Measurements from ENCODE around the gene PHF24.

PHF24 gene

DNA sequence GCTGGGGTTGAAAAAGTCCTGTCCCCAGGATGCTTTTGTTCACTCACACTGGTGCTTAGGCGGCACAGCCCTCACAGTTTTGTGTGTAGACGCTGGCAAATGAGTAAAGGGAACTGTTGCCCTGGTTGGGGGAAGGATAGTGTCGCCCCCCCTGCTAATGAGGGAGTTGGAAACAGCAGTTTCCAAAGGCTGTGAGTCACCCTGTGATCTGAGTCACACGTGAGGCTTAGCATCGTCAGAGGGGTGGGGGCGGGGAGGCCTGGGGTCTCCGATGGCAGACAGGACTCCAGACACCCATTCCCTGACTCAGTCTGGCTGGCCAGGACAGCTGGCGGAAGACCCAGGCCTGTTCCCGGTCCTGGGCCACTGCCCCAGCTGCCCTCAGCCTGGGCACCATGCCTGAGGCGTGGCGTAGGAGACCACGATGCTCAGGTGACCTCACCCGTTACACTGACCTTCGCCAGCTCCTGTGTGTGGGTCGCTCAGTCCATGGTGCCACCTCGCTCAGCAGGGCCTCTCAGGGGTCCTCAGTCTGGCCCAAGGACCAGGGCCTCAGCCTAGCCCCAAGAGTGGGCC is 34.4 kb downstream of the PHF24 start:
- Histone ChIP-seq H3K36me3 (ENCODE audit: control insufficient read depth, insufficient read depth, low read length) (peaks cover 36% of the 10 kb centered on the region), H3K9me3 (ENCODE audit: control insufficient read depth, insufficient read depth, low read length) (no peaks in the 10 kb centered on the region), H3K4me3 (ENCODE audit: low read depth, low read length) (peak overlapping the region; percentile 46), H3K27me3 (ENCODE audit: control insufficient read depth, insufficient read depth, low read length) (no peaks in the 10 kb centered on the region), H3K9ac (ENCODE audit: low read depth, low read length) (peak overlapping the region; percentile 13), H3K4me1 (ENCODE audit: control insufficient read depth, insufficient read depth, low read length) (peaks cover 23% of the 10 kb centered on the region)

DNA sequence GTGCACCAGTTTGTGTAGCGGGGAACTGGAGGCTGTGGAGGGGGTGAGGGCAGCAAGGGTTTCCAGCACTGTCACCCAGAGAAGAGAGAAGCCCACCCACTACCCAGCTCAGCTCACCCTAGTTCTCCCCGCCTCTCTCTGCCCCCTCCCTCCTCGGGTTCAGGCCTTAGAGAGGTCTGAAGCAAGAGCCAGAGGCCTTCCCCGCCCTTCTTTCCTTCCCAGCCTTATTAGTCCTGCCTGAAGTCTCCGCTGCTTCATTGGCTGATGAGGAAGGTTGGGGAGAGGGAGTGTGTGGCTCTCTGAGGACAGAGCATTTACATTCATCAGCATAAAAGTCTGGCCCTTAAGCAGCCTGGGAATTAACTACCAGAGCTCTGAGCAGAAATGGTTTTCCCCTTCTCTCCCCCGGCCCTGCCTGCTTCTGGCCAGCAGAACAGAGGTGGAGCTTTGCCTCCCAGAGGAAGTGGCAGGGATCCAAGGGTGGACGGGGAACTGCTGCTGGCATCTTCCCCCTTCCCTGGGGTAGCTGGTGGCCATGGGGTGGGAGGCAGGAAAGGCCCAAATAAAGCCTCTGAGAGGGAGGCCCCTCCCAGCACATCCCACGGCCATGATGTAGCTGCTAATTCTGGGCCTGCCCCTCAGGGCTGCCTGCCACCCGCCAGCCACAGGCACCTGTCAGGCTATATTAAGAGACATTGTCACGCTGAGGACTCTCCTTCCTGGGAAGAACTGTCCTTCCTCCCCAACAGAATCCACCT is 35.6 kb downstream of the PHF24 start:
- H3K4me1 ChIP-seq (ENCODE audit: control insufficient read depth, insufficient read depth, low read length), result peaks cover 23% of the 10 kb centered on the region
- no peak overlapping the region for H3K9ac ChIP-seq (ENCODE audit: low read depth, low read length)

DNA sequence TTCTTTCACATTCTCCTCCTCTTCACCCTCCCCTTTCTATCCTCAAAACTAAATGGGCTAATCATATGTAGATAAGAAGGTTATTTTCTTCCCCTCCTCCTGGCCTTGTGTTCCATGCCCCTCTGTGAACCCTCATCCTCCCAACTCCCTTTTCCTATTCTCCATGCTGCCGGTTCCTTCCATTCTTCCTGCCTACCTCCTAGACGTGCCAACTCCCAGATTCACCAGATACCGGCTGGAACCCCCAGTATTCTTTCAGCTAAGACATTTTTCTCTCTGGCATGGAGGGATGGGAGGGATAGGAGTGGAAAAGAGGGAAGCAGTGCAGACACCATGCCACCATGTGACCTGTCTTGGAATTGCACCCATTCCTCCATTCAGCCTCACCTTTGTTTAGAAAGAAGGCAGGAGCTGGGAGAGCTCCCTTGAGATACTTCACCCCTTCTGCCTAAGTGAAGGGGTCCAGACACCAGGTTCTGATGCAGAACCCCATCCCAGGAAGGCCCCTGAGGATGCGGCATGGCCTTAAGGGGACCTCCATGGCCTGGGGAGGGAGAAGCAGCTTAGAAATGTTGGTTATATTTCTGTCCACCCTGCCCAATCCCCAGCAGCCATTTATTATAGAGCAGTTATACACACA is 36.3 kb downstream of the PHF24 start:
- Histone ChIP-seq H3K36me3 (ENCODE audit: control insufficient read depth, insufficient read depth, low read length) (peaks cover 38% of the 10 kb centered on the region), H3K4me1 (ENCODE audit: control insufficient read depth, insufficient read depth, low read length) (peaks cover 23% of the 10 kb centered on the region), H3K9ac (ENCODE audit: low read depth, low read length) (peak overlapping the region; percentile 74), H3K27me3 (ENCODE audit: control insufficient read depth, insufficient read depth, low read length) (no peaks in the 10 kb centered on the region), H3K9me3 (ENCODE audit: control insufficient read depth, insufficient read depth, low read length) (no peaks in the 10 kb centered on the region), H3K4me3 (ENCODE audit: low read depth, low read length) (peak overlapping the region; percentile 18)

More for the DNA sequence above, 35.6 kb downstream of the PHF24 start:
- peaks cover 38% of the 10 kb centered on the region for H3K36me3 ChIP-seq (ENCODE audit: control insufficient read depth, insufficient read depth, low read length)
- no peaks in the 10 kb centered on the region for H3K27me3 ChIP-seq (ENCODE audit: control insufficient read depth, insufficient read depth, low read length)
- no peaks in the 10 kb centered on the region for H3K9me3 ChIP-seq (ENCODE audit: control insufficient read depth, insufficient read depth, low read length)
- peak overlapping the region; percentile 18 for H3K4me3 ChIP-seq (ENCODE audit: low read depth, low read length)

DNA sequence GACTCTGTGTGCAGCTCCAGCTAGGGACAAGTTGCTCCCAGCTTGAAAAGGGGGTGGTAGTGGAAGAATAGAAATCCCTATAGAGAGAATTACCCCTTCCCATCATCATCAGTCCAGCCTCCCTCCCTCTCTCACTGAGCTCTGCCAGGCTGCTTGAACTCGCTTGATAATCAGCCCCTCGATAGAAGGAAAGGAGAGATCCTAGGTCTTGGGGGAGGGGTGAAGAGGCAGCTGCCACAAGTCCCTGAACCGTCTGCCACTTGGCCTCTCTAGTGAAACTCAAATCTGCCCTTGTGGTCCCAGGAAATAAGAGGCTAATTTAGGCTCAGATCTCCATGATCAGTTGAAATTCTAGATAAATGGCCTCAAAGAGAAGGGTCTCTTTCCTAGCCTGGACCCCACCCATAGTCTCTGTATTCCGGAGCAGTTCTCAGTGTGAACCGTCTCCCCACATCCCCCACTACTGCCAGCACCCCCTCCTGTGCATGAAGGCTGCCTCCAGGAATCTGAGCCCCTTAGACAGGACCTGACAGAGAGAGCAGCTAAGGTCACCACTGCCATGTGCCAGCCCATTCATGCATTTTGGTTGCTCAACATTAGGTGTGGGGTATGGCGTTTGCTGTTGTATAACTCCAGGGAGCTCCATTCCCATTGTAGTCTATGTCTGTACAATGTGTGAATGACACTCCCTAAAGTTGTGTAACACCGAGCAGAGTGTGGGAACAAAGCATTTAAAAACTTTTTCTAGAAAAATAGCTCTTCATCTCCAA is 37.0 kb downstream of the PHF24 start:
- peak overlapping the region; percentile 74 for H3K9ac ChIP-seq (ENCODE audit: low read depth, low read length)
- H3K27me3 ChIP-seq (ENCODE audit: control insufficient read depth, insufficient read depth, low read length), result no peaks in the 10 kb centered on the region
- H3K36me3 ChIP-seq (ENCODE audit: control insufficient read depth, insufficient read depth, low read length), result peaks cover 38% of the 10 kb centered on the region
- no peaks in the 10 kb centered on the region for H3K9me3 ChIP-seq (ENCODE audit: control insufficient read depth, insufficient read depth, low read length)
- no peak overlapping the region for H3K4me3 ChIP-seq (ENCODE audit: low read depth, low read length)
- peaks cover 23% of the 10 kb centered on the region for H3K4me1 ChIP-seq (ENCODE audit: control insufficient read depth, insufficient read depth, low read length)

DNA sequence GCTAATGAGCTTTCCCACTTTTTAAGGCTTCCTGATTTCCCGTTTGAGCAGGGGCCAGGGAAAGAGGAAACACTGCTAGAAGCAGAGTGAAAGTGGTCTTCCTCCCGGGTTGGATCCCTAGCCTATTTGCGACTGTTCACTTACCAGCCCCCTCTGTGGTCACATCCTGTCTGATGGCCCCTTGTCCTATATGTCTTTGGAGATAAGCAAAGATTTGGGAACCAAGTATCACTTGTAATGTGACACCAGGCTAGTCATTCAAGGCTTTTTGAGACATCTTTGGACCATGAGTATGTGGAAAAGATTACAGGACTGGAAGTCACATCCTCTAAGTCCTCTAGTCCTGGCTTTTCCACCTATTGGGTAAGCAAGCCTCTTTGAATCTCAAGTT is 37.6 kb downstream of the PHF24 start:
- no peak overlapping the region for H3K9ac ChIP-seq (ENCODE audit: low read depth, low read length)
- H3K27me3 ChIP-seq (ENCODE audit: control insufficient read depth, insufficient read depth, low read length), result no peaks in the 10 kb centered on the region
- H3K4me1 ChIP-seq (ENCODE audit: control insufficient read depth, insufficient read depth, low read length), result peaks cover 23% of the 10 kb centered on the region
- H3K9me3 ChIP-seq (ENCODE audit: control insufficient read depth, insufficient read depth, low read length), result no peaks in the 10 kb centered on the region
- H3K4me3 ChIP-seq (ENCODE audit: low read depth, low read length), result no peak overlapping the region
- H3K36me3 ChIP-seq (ENCODE audit: control insufficient read depth, insufficient read depth, low read length), result peaks cover 38% of the 10 kb centered on the region

DNA sequence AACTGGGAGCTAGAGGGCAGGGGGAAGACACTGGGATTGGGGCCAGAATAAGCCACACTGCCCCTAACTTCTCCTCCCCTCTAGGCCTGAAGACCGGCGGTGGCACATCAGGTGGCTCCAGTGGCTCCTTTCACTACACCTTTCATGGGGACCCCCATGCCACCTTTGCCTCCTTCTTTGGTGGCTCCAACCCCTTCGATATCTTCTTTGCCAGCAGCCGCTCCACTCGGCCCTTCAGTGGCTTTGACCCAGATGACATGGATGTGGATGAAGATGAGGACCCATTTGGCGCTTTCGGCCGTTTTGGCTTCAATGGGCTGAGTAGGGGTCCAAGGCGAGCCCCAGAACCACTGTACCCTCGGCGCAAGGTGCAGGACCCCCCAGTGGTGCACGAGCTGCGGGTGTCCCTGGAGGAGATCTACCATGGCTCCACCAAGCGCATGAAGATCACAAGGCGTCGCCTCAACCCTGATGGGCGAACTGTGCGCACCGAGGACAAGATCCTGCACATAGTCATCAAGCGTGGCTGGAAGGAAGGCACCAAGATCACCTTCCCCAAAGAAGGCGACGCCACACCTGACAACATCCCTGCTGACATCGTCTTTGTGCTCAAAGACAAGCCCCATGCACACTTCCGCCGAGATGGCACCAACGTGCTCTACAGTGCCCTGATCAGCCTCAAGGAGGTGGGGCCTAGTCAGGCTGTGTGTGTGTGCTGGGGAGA is 38.3 kb downstream of the PHF24 start:
- Histone ChIP-seq H3K4me3 (ENCODE audit: low read depth, low read length) (no peak overlapping the region), H3K9ac (ENCODE audit: low read depth, low read length) (no peak overlapping the region), H3K27me3 (ENCODE audit: control insufficient read depth, insufficient read depth, low read length) (no peaks in the 10 kb centered on the region), H3K4me1 (ENCODE audit: control insufficient read depth, insufficient read depth, low read length) (peaks cover 21% of the 10 kb centered on the region), H3K9me3 (ENCODE audit: control insufficient read depth, insufficient read depth, low read length) (no peaks in the 10 kb centered on the region), H3K36me3 (ENCODE audit: control insufficient read depth, insufficient read depth, low read length) (peaks cover 38% of the 10 kb centered on the region)

DNA sequence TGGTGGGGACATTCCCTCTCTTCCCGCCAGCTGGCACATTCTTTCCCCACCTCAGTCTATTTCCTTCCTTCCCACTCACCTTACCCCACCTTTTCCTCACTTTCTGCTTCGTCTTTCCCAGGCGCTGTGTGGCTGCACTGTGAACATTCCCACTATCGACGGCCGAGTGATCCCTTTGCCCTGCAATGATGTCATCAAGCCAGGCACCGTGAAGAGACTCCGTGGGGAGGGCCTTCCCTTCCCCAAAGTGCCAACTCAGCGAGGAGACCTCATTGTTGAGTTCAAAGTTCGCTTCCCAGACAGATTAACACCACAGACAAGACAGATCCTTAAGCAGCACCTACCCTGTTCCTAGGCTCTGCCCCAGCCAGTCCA is 38.8 kb downstream of the PHF24 start:
- Histone ChIP-seq H3K36me3 (ENCODE audit: control insufficient read depth, insufficient read depth, low read length) (peaks cover 38% of the 10 kb centered on the region), H3K4me1 (ENCODE audit: control insufficient read depth, insufficient read depth, low read length) (peaks cover 20% of the 10 kb centered on the region), H3K27me3 (ENCODE audit: control insufficient read depth, insufficient read depth, low read length) (no peaks in the 10 kb centered on the region), H3K9me3 (ENCODE audit: control insufficient read depth, insufficient read depth, low read length) (no peaks in the 10 kb centered on the region), H3K9ac (ENCODE audit: low read depth, low read length) (no peak overlapping the region), H3K4me3 (ENCODE audit: low read depth, low read length) (no peak overlapping the region)

DNA sequence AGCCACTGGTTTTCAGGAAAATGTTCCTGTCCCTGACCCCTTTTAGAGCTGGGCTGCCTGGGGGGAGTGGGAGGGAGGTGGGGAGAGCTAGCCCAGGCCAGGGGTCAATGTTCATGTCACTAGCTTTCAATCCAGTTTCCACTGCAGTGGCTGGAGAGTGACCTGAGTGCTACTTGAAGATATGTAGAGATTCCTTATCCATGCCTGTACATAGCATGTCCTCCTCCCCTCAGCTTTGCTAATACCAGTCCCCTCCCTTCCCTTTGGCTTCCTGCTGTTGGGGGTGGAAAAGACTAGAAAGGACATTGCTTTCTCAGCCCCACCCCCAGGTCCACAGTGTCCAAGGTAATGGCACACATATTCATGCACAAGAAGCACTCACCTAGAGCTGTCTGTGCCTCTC is 39.3 kb downstream of the PHF24 start:
- Histone ChIP-seq H3K36me3 (ENCODE audit: control insufficient read depth, insufficient read depth, low read length) (peaks cover 38% of the 10 kb centered on the region), H3K9ac (ENCODE audit: low read depth, low read length) (no peak overlapping the region), H3K27me3 (ENCODE audit: control insufficient read depth, insufficient read depth, low read length) (no peaks in the 10 kb centered on the region), H3K4me3 (ENCODE audit: low read depth, low read length) (no peak overlapping the region), H3K9me3 (ENCODE audit: control insufficient read depth, insufficient read depth, low read length) (no peaks in the 10 kb centered on the region), H3K4me1 (ENCODE audit: control insufficient read depth, insufficient read depth, low read length) (peaks cover 16% of the 10 kb centered on the region)

DNA sequence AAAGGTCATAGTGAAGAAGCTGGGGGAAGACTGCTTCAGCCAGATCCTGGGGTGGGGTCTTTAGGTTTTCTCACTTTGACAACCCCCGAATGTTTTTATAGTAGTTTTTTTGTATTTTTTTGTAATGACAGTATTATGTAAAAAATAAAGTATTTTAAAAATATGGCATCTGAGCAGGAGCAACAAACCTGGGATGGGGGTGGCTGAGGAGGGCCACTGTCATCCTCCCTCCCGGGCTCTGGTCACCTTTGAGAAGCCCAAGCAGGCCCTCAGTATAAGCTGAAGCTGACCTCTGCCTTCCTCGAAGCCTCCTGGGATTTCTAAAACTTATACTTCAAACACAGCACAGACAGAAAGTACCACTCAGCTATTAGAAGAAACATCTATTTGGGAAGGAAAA is 40.2 kb downstream of the PHF24 start:
- Histone ChIP-seq H3K27me3 (ENCODE audit: control insufficient read depth, insufficient read depth, low read length) (no peaks in the 10 kb centered on the region), H3K4me3 (ENCODE audit: low read depth, low read length) (no peak overlapping the region), H3K4me1 (ENCODE audit: control insufficient read depth, insufficient read depth, low read length) (peaks cover 9% of the 10 kb centered on the region), H3K36me3 (ENCODE audit: control insufficient read depth, insufficient read depth, low read length) (peaks cover 37% of the 10 kb centered on the region), H3K9ac (ENCODE audit: low read depth, low read length) (no peak overlapping the region), H3K9me3 (ENCODE audit: control insufficient read depth, insufficient read depth, low read length) (no peaks in the 10 kb centered on the region)

DNA sequence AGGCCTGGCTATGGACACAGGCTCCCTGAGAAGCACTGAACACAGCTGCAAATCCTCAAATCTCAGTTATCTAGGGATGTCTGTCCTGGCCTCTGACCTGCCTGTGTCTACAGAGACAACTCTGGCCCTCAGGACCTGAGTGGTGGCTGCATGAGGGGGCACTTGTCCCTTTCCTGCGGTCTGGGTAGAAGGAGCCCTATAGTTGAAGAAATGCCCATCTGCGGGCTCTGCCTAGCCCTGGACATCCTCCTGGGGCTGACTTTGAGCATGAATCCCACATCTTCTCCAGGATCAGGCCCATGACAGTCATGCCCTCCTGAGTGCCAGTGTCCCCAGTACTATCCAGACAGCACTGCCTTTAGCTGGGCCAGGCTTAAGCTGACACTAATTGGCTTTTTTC is 41.5 kb downstream of the PHF24 start:
- Histone ChIP-seq H3K9me3 (ENCODE audit: control insufficient read depth, insufficient read depth, low read length) (no peaks in the 10 kb centered on the region), H3K36me3 (ENCODE audit: control insufficient read depth, insufficient read depth, low read length) (peaks cover 31% of the 10 kb centered on the region), H3K9ac (ENCODE audit: low read depth, low read length) (no peak overlapping the region), H3K27me3 (ENCODE audit: control insufficient read depth, insufficient read depth, low read length) (no peaks in the 10 kb centered on the region), H3K4me3 (ENCODE audit: low read depth, low read length) (no peak overlapping the region), H3K4me1 (ENCODE audit: control insufficient read depth, insufficient read depth, low read length) (peaks cover under 1% of the 10 kb centered on the region)
